Osteoblast (primary cell): ENCODE data around the gene COL6A2. TPM values are rescaled to one million over a fixed set of nuclear protein-coding genes. Genes with fewer than 3 reads are reported as not detected.

ENCODE experiments used
- DNase-seq: peaks from one replicate; pipeline ENCODE4 v3.0.0; 2011; ENCODE audit warnings: low spot score, mixed read lengths; ENCODE audit not compliant: insufficient read length; ENCODE audit errors: missing footprints
- H2AFZ ChIP-seq: 2 replicates; pipeline ENCODE4 v1.6.0; 2011; ENCODE audit warnings: mild to moderate bottlenecking, low read length
- H3K27ac ChIP-seq: 2 replicates; pipeline ENCODE4 v1.5.1; 2011; ENCODE audit warnings: mild to moderate bottlenecking, low read depth, low read length, moderate library complexity
- H3K27me3 ChIP-seq: 2 replicates; pipeline ENCODE4 v1.6.0; 2012; ENCODE audit warnings: mild to moderate bottlenecking, control low read depth, inconsistent platforms, low read length, moderate library complexity; ENCODE audit not compliant: insufficient read depth
- H3K36me3 ChIP-seq: 2 replicates; pipeline ENCODE4 v1.5.1; 2011; ENCODE audit warnings: mild to moderate bottlenecking, low read length, control low read depth, moderate library complexity; ENCODE audit not compliant: insufficient read depth
- H3K4me1 ChIP-seq: 2 replicates; pipeline ENCODE4 v1.5.1; 2011; ENCODE audit warnings: mild to moderate bottlenecking, low read length, control low read depth, moderate library complexity; ENCODE audit not compliant: insufficient read depth
- H3K4me2 ChIP-seq: 2 replicates; pipeline ENCODE4 v1.6.0; 2011; ENCODE audit warnings: mild to moderate bottlenecking, low read length; ENCODE audit not compliant: insufficient read depth
- H3K4me3 ChIP-seq: fragments of 200-600 bp; sonication (generic); 3 replicates; pipeline ENCODE4 v1.5.1; 2012; ENCODE audit warnings: mild to moderate bottlenecking, low read length, inconsistent platforms; ENCODE audit not compliant: insufficient read depth
- H3K79me2 ChIP-seq: 2 replicates; pipeline ENCODE4 v1.6.0; 2012; ENCODE audit warnings: mild to moderate bottlenecking, low read length, control low read depth, inconsistent platforms; ENCODE audit not compliant: insufficient read depth
- H3K9me3 ChIP-seq: 2 replicates; pipeline ENCODE4 v1.5.1; 2011; ENCODE audit warnings: low read depth, low read length, control low read depth
- H4K20me1 ChIP-seq: 2 replicates; pipeline ENCODE4 v1.6.0; 2012; ENCODE audit warnings: mild to moderate bottlenecking, low read length, control low read depth; ENCODE audit not compliant: insufficient read depth
- CTCF ChIP-seq: IDR thresholded peaks from 2 replicates; pipeline ENCODE4 v1.5.1; 2011; ENCODE audit warnings: mild to moderate bottlenecking, low read depth, low read length, moderate library complexity; ENCODE audit errors: extremely low read depth
- total RNA-seq: library from RNA; depleted of rRNA; stranded (reverse); fragments of >200 nt; gene quantifications from 2 replicates; pipeline ENCODE4 v1.2.3, GENCODE V29; 2012

Gene COL6A2
- total RNA-seq, 1 donor, result 1,265 TPM

GRCh38 chr21:46157987-46158451 lies 60.1 kb downstream of the COL6A2 start:
- Histone ChIP-seq H3K4me2 (no peak overlapping the region), H3K27me3 (peaks cover 3% of the 10 kb centered on the region), H3K79me2 (no peaks in the 10 kb centered on the region), H3K9me3 (no peaks in the 10 kb centered on the region), H4K20me1 (no peaks in the 10 kb centered on the region), H3K27ac (no peak overlapping the region), H2AFZ (no peak overlapping the region), H3K4me1 (peaks cover 4% of the 10 kb centered on the region), H3K4me3 (no peak overlapping the region), H3K36me3 (no peaks in the 10 kb centered on the region)
- no peak for TF ChIP-seq CTCF
- DNase-seq, result peak; percentile 61

GRCh38 chr21:46158666-46159300 lies 60.9 kb downstream of the COL6A2 start:
- Histone ChIP-seq H3K4me1 (no peaks in the 10 kb centered on the region), H3K27ac (no peak overlapping the region), H4K20me1 (no peaks in the 10 kb centered on the region), H2AFZ (no peak overlapping the region), H3K27me3 (peaks cover 4% of the 10 kb centered on the region), H3K4me2 (no peak overlapping the region), H3K4me3 (no peak overlapping the region), H3K79me2 (no peaks in the 10 kb centered on the region), H3K36me3 (no peaks in the 10 kb centered on the region), H3K9me3 (no peaks in the 10 kb centered on the region)
- TF ChIP-seq CTCF, result no peak
- DNase-seq, result peak; percentile 45

- no peak overlapping the region for H3K4me3 ChIP-seq
Measured at GRCh38 chr21:46159390-46159789, 61.5 kb downstream of the COL6A2 start.

More at GRCh38 chr21:46159390-46159789, 61.5 kb downstream of the COL6A2 start:
- H3K79me2 ChIP-seq, result no peaks in the 10 kb centered on the region
- no peak overlapping the region for H3K27ac ChIP-seq
- H3K4me2 ChIP-seq, result no peak overlapping the region
- no peaks in the 10 kb centered on the region for H3K36me3 ChIP-seq
- peak; percentile 78 for DNase-seq
- H3K27me3 ChIP-seq, result peaks cover 4% of the 10 kb centered on the region
- H4K20me1 ChIP-seq, result no peaks in the 10 kb centered on the region
- no peak for TF ChIP-seq CTCF
- no peaks in the 10 kb centered on the region for H3K4me1 ChIP-seq
- no peaks in the 10 kb centered on the region for H3K9me3 ChIP-seq
- H2AFZ ChIP-seq, result no peak overlapping the region
